Measurements from ENCODE around the gene RARA. TPM values are rescaled to one million over a fixed set of nuclear protein-coding genes. Genes with fewer than 3 reads are reported as not detected.

Gene RARA
- total RNA-seq, 2 donors from 2014 or later = 46.8 to 73.4 TPM

DNA sequence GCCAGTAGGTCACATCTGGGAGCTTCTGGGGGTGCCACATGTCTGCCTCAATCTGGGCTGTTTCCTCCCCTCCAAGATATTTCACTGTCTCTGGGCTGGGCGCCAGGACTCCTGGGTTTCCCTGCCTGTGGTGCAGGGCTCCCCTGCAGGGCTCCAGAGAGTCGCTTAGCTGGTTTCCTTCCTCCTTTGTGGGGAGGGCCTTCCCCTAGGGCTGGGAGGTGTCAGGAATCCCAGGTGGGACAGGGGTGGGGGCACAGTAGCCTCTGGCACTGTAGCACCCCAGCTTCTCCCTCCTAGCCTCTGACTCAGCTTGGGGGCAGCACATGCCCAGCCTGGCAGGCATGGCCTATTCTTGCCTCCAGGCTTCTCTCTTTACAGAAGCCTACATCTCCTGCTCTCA, 2.6 kb downstream of the RARA start:
- ATAC-seq (ENCODE audit: insufficient number of reproducible peaks, low FRiP score, low read depth) = no peak
- TF ChIP-seq, protein P1, sequence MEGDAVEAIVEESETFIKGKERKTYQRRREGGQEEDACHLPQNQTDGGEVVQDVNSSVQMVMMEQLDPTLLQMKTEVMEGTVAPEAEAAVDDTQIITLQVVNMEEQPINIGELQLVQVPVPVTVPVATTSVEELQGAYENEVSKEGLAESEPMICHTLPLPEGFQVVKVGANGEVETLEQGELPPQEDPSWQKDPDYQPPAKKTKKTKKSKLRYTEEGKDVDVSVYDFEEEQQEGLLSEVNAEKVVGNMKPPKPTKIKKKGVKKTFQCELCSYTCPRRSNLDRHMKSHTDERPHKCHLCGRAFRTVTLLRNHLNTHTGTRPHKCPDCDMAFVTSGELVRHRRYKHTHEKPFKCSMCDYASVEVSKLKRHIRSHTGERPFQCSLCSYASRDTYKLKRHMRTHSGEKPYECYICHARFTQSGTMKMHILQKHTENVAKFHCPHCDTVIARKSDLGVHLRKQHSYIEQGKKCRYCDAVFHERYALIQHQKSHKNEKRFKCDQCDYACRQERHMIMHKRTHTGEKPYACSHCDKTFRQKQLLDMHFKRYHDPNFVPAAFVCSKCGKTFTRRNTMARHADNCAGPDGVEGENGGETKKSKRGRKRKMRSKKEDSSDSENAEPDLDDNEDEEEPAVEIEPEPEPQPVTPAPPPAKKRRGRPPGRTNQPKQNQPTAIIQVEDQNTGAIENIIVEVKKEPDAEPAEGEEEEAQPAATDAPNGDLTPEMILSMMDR (IDR thresholded peaks at IDR 0.05) = no peak
- DNase-seq (ENCODE audit: low spot score) = no peak
- peak overlapping the region; percentile 84 to 91 for H3K27ac ChIP-seq
- H3K4me3 ChIP-seq = no peak overlapping the region
- H3K9me3 ChIP-seq = no peaks in the 10 kb centered on the region
- H3K4me1 ChIP-seq (ENCODE audit: control insufficient read depth in 1 of 2, low read depth in 2 of 2) = peaks cover 75 to 90% of the 10 kb centered on the region in 2 donors
- H3K36me3 ChIP-seq = no peaks in the 10 kb centered on the region
- H3K27me3 ChIP-seq (replicated peaks; ENCODE audit: insufficient read depth) = no peaks in the 10 kb centered on the region

DNA sequence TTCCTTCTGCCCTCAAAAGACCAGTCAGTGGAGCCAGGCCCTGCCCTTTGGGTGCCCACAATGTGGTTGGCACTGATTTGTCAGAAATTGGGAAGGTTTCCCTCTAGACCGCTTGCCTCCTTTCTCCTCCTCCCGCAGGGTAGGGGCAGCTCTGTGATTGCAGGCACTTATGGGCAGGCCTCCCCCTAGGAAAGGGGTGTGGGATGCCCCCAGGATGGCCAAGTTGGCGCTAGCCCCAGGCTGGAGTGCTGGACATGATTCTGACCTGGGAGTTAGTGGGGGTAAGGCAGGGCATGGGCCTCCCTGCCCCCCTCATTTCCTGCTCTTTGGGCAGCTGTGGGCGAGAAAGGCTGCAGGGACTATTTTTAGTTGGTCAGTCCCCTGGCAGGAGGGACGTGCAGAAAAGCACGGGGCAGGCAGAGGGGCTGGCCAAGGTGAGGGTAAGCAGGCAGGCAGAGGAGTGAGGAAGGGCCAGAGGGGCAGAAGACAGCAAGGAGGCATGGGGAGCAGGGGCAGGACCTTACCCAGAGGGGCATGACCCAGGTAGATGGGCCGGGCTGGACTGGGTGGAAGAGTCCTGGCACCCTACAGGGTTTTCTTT, 3.3 kb downstream of the RARA start:
- DNase-seq (ENCODE audit: low spot score) = no peak
- Histone ChIP-seq H3K27me3 (replicated peaks; ENCODE audit: insufficient read depth) (no peaks in the 10 kb centered on the region), H3K4me3 (peak overlapping the region; percentile 35), H3K9me3 (no peaks in the 10 kb centered on the region), H3K36me3 (no peaks in the 10 kb centered on the region), H3K4me1 (ENCODE audit: control insufficient read depth in 1 of 2, low read depth in 2 of 2) (peaks cover 79 to 92% of the 10 kb centered on the region in 2 donors), H3K27ac (peak overlapping the region; percentile 84 to 91)
- no peak for ATAC-seq (ENCODE audit: insufficient number of reproducible peaks, low FRiP score, low read depth)
- TF ChIP-seq, protein P1 (IDR thresholded peaks at IDR 0.05) = no peak

DNA sequence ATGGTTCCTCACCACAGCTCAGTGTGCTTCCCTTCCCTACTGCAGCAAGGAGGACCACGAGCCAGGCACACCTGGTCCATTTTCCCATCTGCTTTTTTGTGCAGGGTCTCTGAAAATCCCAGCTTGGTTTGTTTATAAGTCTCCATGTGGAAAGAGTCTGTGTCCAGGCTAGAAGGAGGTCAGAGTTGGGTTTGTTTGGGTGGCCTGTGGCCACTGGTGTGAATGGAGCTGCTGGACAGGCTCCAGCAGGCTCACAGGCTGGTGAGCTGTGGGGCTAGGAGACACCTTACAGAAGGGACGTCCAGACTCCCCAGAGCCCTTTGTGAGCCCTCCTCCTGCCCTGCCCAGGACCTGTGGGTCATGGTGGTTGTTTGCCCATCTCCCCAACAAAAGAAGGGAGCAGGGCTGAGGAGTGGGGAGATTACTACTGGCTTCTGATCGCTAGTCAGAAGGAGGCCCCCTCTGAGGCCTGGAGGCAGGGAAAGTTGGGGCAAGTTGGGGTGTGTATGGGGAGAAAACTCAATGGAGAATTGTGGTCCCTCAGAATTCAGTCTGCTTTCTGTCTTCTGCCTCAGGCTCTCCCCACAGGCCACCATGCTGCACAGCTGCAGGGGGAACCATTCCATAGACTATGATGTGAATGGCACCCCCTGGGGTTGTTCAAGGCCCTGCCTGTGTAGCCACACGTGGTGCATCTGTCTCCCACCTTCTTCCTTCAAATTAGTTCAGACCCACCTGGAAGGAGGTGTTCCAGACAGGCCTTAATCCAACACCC, 4.1 kb downstream of the RARA start:
- DNase-seq (ENCODE audit: low spot score) (no peak), ATAC-seq (ENCODE audit: insufficient number of reproducible peaks, low FRiP score, low read depth) (no peak)
- H3K4me1 ChIP-seq (ENCODE audit: control insufficient read depth in 1 of 2, low read depth in 2 of 2) = peaks cover 85 to 96% of the 10 kb centered on the region in 2 donors
- no peak overlapping the region for H3K4me3 ChIP-seq
- no peaks in the 10 kb centered on the region for H3K27me3 ChIP-seq (replicated peaks; ENCODE audit: insufficient read depth)
- TF ChIP-seq, protein P1 (IDR thresholded peaks at IDR 0.05) = no peak
- no peaks in the 10 kb centered on the region for H3K9me3 ChIP-seq
- H3K36me3 ChIP-seq = no peaks in the 10 kb centered on the region
- peak overlapping the region; percentile 84 to 91 for H3K27ac ChIP-seq

DNA sequence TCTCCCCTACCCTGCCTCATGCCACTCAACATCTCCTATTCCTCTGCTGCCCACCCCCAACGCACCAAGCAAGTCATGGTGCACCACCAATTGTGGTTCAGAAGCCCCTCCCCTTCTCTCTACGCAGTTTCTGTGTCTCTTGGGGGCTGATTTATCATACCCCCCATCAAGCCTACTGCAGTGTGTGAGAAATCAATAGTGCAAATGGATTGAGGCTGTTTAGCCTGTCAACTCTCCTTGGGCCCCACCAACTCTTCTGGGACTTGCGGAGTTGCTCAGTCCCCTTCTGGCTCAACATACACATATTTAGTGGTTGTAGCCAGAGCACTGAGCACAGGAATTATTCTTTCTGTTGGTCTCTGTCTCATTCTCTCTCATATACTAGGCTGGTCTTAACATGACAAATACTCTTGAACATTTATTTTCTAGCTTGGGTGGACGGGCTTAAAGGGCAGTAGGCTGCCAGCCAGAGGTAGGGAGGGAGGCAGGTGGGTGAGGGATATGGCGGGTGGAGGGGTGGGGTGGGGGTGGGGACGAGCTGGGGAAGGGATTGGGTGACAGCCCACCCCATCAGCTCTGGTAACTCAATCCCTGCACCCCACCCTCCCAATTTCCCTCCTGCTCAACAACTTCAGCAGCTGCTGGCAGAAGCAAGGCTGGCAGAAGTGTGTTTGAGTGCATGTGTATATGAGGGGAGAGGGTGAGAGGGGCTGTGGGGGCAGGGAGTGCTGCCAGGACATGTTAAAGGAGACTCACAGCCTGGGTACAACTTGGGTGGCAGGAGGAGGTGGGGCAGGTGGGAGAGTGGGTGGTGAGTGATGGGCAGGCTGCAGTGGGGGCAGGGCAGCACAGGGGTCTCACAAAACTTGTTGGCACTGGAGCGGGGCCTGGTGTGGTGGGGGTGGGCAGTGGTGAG, 4.9 kb downstream of the RARA start:
- Histone ChIP-seq H3K4me1 (ENCODE audit: control insufficient read depth in 1 of 2, low read depth in 2 of 2) (peaks cover 81 to 91% of the 10 kb centered on the region in 2 donors), H3K36me3 (no peaks in the 10 kb centered on the region), H3K4me3 (no peak overlapping the region), H3K27me3 (replicated peaks; ENCODE audit: insufficient read depth) (no peaks in the 10 kb centered on the region), H3K9me3 (no peaks in the 10 kb centered on the region), H3K27ac (peak overlapping the region; percentile 84 to 91)
- DNase-seq (ENCODE audit: low spot score) = no peak
- TF ChIP-seq, protein P1 (IDR thresholded peaks at IDR 0.05) = no peak
- ATAC-seq (ENCODE audit: insufficient number of reproducible peaks, low FRiP score, low read depth) = no peak

DNA sequence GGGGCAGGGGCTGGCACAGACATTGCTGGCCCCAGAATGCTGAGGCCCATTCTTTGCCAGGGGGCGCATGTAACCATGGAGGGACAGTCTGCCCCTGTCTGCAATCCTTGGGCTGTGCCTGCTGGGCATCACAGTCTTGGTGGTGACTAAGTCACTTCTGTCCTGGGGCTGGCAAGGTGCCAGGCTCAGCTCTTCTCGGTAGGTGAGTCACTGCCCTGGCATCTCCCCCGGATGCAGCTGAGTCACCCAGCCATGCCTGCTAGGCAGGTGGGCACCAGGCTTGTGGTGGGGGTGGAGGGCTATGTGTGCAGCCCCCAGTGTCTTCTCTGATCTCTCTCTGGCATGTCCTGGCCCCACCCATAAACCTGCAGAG, 5.6 kb downstream of the RARA start:
- peak; percentile 29 for ATAC-seq (ENCODE audit: insufficient number of reproducible peaks, low FRiP score, low read depth)
- Histone ChIP-seq H3K27me3 (replicated peaks; ENCODE audit: insufficient read depth) (no peaks in the 10 kb centered on the region), H3K4me1 (ENCODE audit: control insufficient read depth in 1 of 2, low read depth in 2 of 2) (peaks cover 81 to 91% of the 10 kb centered on the region in 2 donors), H3K36me3 (no peaks in the 10 kb centered on the region), H3K27ac (peak overlapping the region; percentile 84 to 91), H3K9me3 (no peaks in the 10 kb centered on the region), H3K4me3 (no peak overlapping the region)
- TF ChIP-seq, protein P1 (IDR thresholded peaks at IDR 0.05) = no peak
- DNase-seq (ENCODE audit: low spot score) = peak; percentile 97

All from thoracic aorta (tissue), 2 donors.